Caco-2 (cell line): ENCODE results near the gene DUOX1. TPM values are rescaled to one million over a fixed set of nuclear protein-coding genes. Genes with fewer than 3 reads are reported as not detected.

Source experiments
- BruUV-seq: library from RNA; stranded (reverse); fragments of 400-500 nt; replicated peaks from 2 replicates; lab custom pipeline; 2021; lab: Mats Ljungman, UMichigan
- CTCF ChIA-PET: fragments of 300-600 bp; sonication (Branson Sonifier 250); formaldehyde crosslinking; loops from one replicate; lab custom pipeline; 2022; ENCODE audit warnings: antibody characterized with exemption; lab: Charles Lee
- POLR2A ChIA-PET: fragments of 300-600 bp; sonication (Branson Sonifier 250); formaldehyde crosslinking; loops from one replicate; lab custom pipeline; 2022; ENCODE audit warnings: antibody characterized with exemption; lab: Charles Lee
- DNase-seq, 2 experiments: peaks; one replicate each; pipeline versions ENCODE4 v3.0.0 to v3.0.0-alpha.2; 2020 to 2022
- H3K27me3 ChIP-seq: replicated peaks from 2 replicates; pipeline ENCODE4 v1.6.0; 2011; ENCODE audit warnings: low read length; ENCODE audit not compliant: control insufficient read depth, insufficient read depth
- H3K36me3 ChIP-seq: 2 replicates; pipeline ENCODE4 v1.5.1; 2011; ENCODE audit warnings: low read length; ENCODE audit not compliant: control insufficient read depth, insufficient read depth
- H3K4me1 ChIP-seq: fragments of 250-450 bp; sonication (Bioruptor Pico); 2 replicates; pipeline ENCODE4 v1.5.1; 2020; ENCODE audit warnings: mild to moderate bottlenecking
- H3K4me3 ChIP-seq: 2 replicates; pipeline ENCODE4 v1.5.1; 2011; ENCODE audit warnings: low read depth, mild to moderate bottlenecking, control low read depth, low read length
- H3K9me3 ChIP-seq: fragments of 250-450 bp; sonication (Bioruptor Pico); 2 replicates; pipeline ENCODE4 v1.5.1; 2020; ENCODE audit warnings: mild to moderate bottlenecking, moderate library complexity
- H3K27ac Mint-ChIP-seq: one replicate; pipeline ENCODE4 v1.8.0; 2022; ENCODE audit warnings: mixed read lengths; ENCODE audit not compliant: unreplicated experiment
- H3K27me3 Mint-ChIP-seq: one replicate; pipeline ENCODE4 v1.8.0; 2022; ENCODE audit warnings: mixed read lengths; ENCODE audit not compliant: insufficient read depth, unreplicated experiment
- H3K36me3 Mint-ChIP-seq: one replicate; pipeline ENCODE4 v1.8.0; 2022; ENCODE audit warnings: mild to moderate bottlenecking, mixed read lengths; ENCODE audit not compliant: insufficient read depth, unreplicated experiment
- H3K4me1 Mint-ChIP-seq: one replicate; pipeline ENCODE4 v1.8.0; 2022; ENCODE audit warnings: low read depth, mixed read lengths; ENCODE audit not compliant: unreplicated experiment
- H3K4me3 Mint-ChIP-seq: one replicate; pipeline ENCODE4 v1.8.0; 2022; ENCODE audit warnings: mild to moderate bottlenecking, moderate library complexity, mixed read lengths; ENCODE audit not compliant: unreplicated experiment
- H3K9me3 Mint-ChIP-seq: one replicate; pipeline ENCODE4 v1.8.0; 2022; ENCODE audit warnings: mixed read lengths; ENCODE audit not compliant: unreplicated experiment
- CTCF ChIP-seq, 2 experiments: fragments of 200-600 bp in 1 of 2; IDR thresholded peaks; 1 replicate in 1 of 2; 2 replicates in 1 of 2; pipeline versions ENCODE4 v1.5.1 to v1.8.0; 2011 to 2022; ENCODE audit warnings: antibody characterized with exemption in 1 of 2, control low read depth in 1 of 2, inconsistent platforms in 1 of 2, low read depth in 1 of 2, low read length in 1 of 2, mild to moderate bottlenecking in 1 of 2, moderate library complexity in 1 of 2; ENCODE audit not compliant: insufficient read depth in 1 of 2, severe bottlenecking in 1 of 2, unreplicated experiment in 1 of 2
- intact Hi-C: fragments of 100-400 bp; cut with micrococcal nuclease; formaldehyde crosslinking; loops from one replicate; pipeline ENCODE4 v1.10.0; 2022; ENCODE audit not compliant: unreplicated experiment
- total RNA-seq: library from RNA; stranded (reverse); gene quantifications from 2 replicates; pipeline ENCODE4 v1.2.3, GENCODE V29; 2022

Gene DUOX1
- total RNA-seq, 1 experiment from 2014 or later, result 0.14 TPM

GRCh38 chr15:45093013-45093412, 36.8 kb upstream of the DUOX1 start:
- H3K9me3 ChIP-seq, result no peaks in the 10 kb centered on the region
- no TSS peak for BruUV-seq
- ChIA-PET POLR2A (no interaction called here), CTCF (interaction anchor here (2.4 kb wide), 1 partner anchor 25 kb away, joined by 11 read pairs; no protein-coding TSS in a partner anchor)
- peaks cover 35% of the 10 kb centered on the region for H3K4me1 ChIP-seq
- H3K36me3 Mint-ChIP-seq, result no peaks in the 10 kb centered on the region
- peaks cover 21% of the 10 kb centered on the region for H3K4me1 Mint-ChIP-seq
- TF ChIP-seq CTCF (IDR thresholded peaks at IDR 0.05; ENCODE audit: insufficient read depth in 1 of 2, low read depth in 1 of 2, low read length in 1 of 2, severe bottlenecking in 1 of 2, unreplicated experiment in 1 of 2), result no peak
- H3K27me3 Mint-ChIP-seq, result no peaks in the 10 kb centered on the region
- no peaks in the 10 kb centered on the region for H3K9me3 Mint-ChIP-seq
- no peaks in the 10 kb centered on the region for H3K36me3 ChIP-seq
- no peak overlapping the region for H3K4me3 ChIP-seq
- intact Hi-C loops, result no loop called here
- no peak overlapping the region for H3K4me3 Mint-ChIP-seq
- DNase-seq, result no peak
- no peaks in the 10 kb centered on the region for H3K27me3 ChIP-seq
- H3K27ac Mint-ChIP-seq, result no peak overlapping the region

GRCh38 chr15:45093622-45094357, 36.0 kb upstream of the DUOX1 start:
- ChIA-PET POLR2A (no interaction called here), CTCF (interaction anchor here (0.8 kb wide), 1 partner anchor 25 kb away, joined by 3 read pairs; no protein-coding TSS in a partner anchor)
- Mint-ChIP-seq H3K27ac (no peak overlapping the region), H3K4me3 (no peak overlapping the region), H3K27me3 (no peaks in the 10 kb centered on the region), H3K9me3 (no peaks in the 10 kb centered on the region), H3K36me3 (no peaks in the 10 kb centered on the region), H3K4me1 (peaks cover 21% of the 10 kb centered on the region)
- H3K4me3 ChIP-seq, result no peak overlapping the region
- no TSS peak for BruUV-seq
- no peaks in the 10 kb centered on the region for H3K27me3 ChIP-seq
- DNase-seq, result no peak
- H3K4me1 ChIP-seq, result peaks cover 30% of the 10 kb centered on the region
- H3K9me3 ChIP-seq, result no peaks in the 10 kb centered on the region
- intact Hi-C loops, result no loop called here
- no peaks in the 10 kb centered on the region for H3K36me3 ChIP-seq
- no peak for TF ChIP-seq CTCF (IDR thresholded peaks at IDR 0.05; ENCODE audit: insufficient read depth in 1 of 2, low read depth in 1 of 2, low read length in 1 of 2, severe bottlenecking in 1 of 2, unreplicated experiment in 1 of 2)

- Histone ChIP-seq H3K9me3 (no peaks in the 10 kb centered on the region), H3K27me3 (no peaks in the 10 kb centered on the region), H3K4me1 (peaks cover 24% of the 10 kb centered on the region), H3K36me3 (no peaks in the 10 kb centered on the region), H3K4me3 (no peak overlapping the region)
- no peak for DNase-seq
- no peak for TF ChIP-seq CTCF (IDR thresholded peaks at IDR 0.05; ENCODE audit: insufficient read depth in 1 of 2, low read depth in 1 of 2, low read length in 1 of 2, severe bottlenecking in 1 of 2, unreplicated experiment in 1 of 2)
- Mint-ChIP-seq H3K27me3 (no peaks in the 10 kb centered on the region), H3K4me1 (peaks cover 21% of the 10 kb centered on the region), H3K36me3 (no peaks in the 10 kb centered on the region), H3K27ac (no peak overlapping the region), H3K4me3 (no peak overlapping the region), H3K9me3 (no peaks in the 10 kb centered on the region)
- no TSS peak for BruUV-seq
- intact Hi-C loops, result no loop called here
- CTCF ChIA-PET, result no interaction called here
- POLR2A ChIA-PET, result no interaction called here
Measured at GRCh38 chr15:45094358-45094730, 35.5 kb upstream of the DUOX1 start.
